Epithelial cell of proximal tubule (primary cell): ENCODE measurements around the gene FAAP100. TPM values are rescaled to one million over a fixed set of nuclear protein-coding genes. Genes with fewer than 3 reads are reported as not detected.

Source experiments
- DNase-seq: peaks from one replicate; pipeline ENCODE4 v3.0.0-alpha.2; 2011; ENCODE audit warnings: low read depth
- H3K4me3 ChIP-seq: 2 replicates; pipeline ENCODE4 v1.5.1; 2011; ENCODE audit warnings: low read depth, mild to moderate bottlenecking, low read length
- total RNA-seq: library from RNA; depleted of rRNA; stranded (reverse); fragments of >200 nt; gene quantifications from 2 replicates; pipeline ENCODE4 v1.2.3, GENCODE V29; 2015
- TF ChIP-seq, protein P1 (sequence below): conservative IDR thresholded peaks from 2 replicates; pipeline ENCODE4 v1.5.1; 2012; ENCODE audit warnings: low read depth, mild to moderate bottlenecking, low read length

FAAP100 gene
- total RNA-seq, 1 donor from 2014 or later: 33.8 TPM

DNA sequence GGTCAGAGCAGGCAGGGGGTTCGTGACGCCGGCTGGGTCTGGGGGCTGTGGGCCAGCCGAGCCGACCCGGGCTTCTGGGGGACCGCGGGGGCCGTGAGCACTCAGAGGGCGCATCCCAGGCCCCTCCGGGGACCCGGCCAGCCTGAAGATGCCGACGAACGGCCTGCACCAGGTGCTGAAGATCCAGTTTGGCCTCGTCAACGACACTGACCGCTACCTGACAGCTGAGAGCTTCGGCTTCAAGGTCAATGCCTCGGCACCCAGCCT lies 23.8 kb downstream of the FAAP100 start:
- H3K4me3 ChIP-seq: no peak overlapping the region
- TF ChIP-seq, protein P1, sequence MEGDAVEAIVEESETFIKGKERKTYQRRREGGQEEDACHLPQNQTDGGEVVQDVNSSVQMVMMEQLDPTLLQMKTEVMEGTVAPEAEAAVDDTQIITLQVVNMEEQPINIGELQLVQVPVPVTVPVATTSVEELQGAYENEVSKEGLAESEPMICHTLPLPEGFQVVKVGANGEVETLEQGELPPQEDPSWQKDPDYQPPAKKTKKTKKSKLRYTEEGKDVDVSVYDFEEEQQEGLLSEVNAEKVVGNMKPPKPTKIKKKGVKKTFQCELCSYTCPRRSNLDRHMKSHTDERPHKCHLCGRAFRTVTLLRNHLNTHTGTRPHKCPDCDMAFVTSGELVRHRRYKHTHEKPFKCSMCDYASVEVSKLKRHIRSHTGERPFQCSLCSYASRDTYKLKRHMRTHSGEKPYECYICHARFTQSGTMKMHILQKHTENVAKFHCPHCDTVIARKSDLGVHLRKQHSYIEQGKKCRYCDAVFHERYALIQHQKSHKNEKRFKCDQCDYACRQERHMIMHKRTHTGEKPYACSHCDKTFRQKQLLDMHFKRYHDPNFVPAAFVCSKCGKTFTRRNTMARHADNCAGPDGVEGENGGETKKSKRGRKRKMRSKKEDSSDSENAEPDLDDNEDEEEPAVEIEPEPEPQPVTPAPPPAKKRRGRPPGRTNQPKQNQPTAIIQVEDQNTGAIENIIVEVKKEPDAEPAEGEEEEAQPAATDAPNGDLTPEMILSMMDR: no peak
- no peak for DNase-seq

DNA sequence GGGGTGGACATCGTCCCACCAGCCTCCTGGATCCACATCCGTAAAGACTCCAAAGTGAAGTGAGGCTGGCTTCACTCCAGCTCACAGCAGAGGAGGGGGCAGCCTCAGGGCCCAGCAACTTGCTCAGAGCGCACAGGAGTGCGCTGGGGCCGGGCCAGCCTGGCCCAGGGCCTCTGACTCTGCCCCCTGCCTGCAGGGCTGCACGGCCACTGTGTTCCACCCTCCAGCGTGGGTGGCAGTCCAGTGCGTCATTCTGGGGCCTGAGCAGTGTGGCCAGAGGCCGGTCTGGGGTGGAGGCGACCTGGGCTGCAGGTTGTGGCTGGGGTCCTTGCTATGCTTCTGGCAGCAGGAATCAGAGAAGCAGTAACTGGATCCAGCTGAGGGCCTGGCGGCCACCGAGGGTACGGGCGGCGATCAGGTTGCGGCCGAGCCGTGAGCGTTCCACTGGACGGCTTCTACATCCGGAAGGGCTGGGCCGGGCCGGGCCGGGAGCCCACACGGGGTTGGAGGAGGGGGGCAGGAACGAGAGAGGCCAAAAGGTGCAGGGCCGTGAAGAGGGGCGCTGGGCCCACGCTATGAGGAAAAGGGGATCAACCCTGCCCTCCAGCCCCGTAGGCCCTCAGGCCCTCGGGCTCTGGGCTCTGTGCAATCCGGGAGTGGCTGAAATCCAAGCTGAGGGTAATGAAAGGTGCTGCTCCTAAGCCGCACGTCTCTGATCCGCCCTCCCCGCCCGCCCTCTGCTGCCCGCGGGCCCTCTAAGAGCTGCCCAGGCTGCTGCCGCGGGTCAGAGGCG lies 24.4 kb downstream of the FAAP100 start, which contains the start of gene FSCN2:
FSCN2 (plus strand) TSS at position 787 of the 793 bp plus-strand sequence. CDS start 155 bp downstream, outside the sequence.
- H3K4me3 ChIP-seq: no peak within 1 kb of the TSS
- DNase-seq: no peak
- TF ChIP-seq, protein P1: peak; percentile 6

DNA sequence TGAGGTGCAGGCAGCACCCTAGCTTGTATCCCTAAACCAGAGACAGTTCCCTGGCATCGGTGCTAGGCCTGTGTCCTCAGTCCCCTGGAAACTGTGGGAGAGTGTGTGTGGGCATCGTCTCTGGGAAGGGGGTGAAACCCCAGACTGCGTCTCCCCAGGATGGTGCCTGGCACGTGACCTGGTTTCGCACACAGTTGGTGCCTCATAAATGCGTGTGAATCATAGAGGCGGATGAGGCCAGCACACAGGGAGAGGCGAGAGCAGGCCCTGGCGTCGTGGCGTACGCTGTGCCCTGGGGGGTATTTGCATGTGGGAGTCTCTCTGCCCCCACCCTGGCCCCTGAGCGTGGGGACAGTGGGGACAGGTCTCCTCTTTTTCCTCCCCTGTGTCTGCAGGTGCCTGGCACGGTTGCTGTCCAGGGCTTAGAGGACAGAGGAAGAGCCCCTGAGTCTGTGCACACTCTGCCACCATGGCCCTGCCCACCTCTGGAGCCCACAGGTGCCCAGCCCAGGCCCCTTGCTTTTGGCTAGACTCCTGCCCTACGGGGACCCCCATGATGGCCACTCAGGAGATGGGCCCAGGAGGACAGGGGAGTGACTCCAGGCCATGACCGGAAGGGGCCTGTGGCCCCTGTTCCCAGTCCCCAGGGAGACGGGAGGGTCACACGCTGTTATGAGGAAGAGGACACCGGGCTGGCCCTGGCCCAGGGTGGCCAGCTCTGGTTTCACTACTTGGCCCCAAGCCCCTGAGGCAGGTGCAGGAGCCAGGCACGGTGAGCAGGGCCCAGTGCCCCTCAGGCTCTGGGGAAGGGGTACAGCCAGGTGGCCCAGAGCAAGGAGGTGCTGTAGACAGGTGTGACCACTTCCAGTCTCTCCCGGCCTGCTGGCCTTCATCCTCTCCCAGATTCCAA lies 25.2 kb downstream of the FAAP100 start:
- TF ChIP-seq, protein P1: no peak
- DNase-seq: no peak
- no peak overlapping the region for H3K4me3 ChIP-seq

DNA sequence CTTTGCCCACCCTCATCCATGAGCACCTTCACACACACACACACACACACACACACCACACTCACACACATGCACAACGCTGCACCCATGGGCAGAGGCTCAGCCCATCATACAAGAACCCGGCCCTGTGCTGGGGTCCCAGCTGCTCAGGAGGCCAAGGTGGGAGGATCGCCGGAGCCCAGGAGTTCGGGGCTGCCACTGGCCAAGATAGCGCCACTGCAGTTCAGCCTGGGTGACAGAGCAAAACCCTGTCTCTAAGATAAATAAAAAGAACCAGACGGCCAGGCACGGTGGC lies 27.3 kb downstream of the FAAP100 start:
- TF ChIP-seq, protein P1: no peak
- H3K4me3 ChIP-seq: no peak overlapping the region
- DNase-seq: no peak

DNA sequence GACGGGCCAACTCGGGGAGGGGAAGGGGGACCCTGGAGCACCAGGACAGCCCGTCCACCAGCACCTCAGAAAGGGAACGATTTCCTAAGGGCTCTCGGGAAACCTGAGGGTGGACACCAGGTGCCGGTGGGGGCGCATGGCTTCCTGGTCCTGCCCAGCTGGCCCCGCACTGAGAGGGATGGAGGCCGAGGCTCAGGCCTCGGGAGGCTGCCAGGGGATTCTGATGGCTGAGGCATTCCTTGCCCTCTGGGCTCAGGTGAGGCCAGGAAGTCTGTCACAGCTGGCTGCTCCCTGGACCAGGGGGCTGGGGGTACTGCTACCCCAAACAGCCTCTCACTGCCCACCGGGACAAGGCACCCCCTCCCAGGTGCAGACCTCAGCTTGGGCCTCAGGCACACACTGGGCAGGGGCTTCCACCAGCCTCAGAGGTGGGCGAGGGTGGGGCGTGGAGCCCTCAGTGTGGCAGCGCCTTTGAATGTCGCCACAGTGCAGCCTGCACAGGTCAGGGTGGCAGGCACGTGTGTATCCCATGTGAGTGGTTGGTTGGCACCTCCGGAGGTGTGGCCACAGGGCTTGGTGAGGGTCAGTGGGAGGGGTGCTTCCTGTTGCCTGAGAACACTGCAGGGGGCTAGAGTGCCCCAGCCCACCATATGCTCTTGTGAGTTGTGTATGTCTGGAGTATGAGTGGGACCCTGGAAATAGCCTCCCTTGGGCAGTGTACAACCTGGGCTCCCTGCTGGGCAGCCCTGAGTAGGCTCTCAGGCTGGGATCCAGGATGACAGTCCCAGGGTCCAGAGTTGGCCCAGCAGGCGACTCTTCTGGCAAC lies 27.9 kb downstream of the FAAP100 start:
- TF ChIP-seq, protein P1: no peak
- no peak for DNase-seq
- no peak overlapping the region for H3K4me3 ChIP-seq

DNA sequence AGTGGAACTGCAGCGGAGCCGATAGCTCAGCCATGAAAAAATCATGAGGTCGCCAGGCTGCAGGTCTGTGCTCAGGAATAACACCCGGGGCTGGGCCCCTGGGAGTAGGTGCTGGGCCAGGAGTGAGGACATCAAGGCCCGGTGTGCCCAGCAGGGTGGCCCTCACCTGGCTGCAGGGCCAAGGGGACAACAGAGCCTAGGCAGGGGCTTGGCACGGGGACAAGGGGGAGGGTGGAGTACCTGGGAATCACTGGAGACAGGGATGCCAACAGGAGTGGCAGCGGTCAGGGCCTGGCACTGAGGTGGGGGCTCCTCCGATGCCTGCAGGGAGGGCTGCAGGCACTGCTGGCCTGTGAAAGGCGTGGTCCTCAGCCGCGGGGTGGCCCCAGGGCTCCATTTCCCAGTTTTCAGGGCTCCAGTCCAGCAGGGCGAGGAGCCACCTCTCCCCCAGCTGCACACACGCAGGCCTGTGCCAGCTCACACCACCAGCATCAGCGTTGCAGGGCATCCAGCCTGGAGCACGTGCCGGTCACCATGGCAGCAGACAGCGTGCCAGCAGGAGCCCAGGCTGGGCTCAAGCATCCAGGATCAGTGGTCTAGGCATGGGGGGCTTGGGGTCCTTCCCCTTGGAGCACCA lies 28.6 kb downstream of the FAAP100 start:
- TF ChIP-seq, protein P1: no peak
- H3K4me3 ChIP-seq: peak overlapping the region; percentile 26
- no peak for DNase-seq
